Renal pelvis (tissue), 4 donors: Measurements from ENCODE around the gene ADARB2. TPM values are rescaled to one million over a fixed set of nuclear protein-coding genes. Genes with fewer than 3 reads are reported as not detected.
A peak's percentile ranks its signal among the peaks of the same experiment; 100 is the strongest.
"Not testable (repeated sequence)": the region's sequence is repeated elsewhere in the genome, so short reads cannot be mapped to it uniquely, and the experiment has no call there.

Experiments
- DNase-seq: peaks from one replicate; pipeline ENCODE4 v3.0.0-alpha.2; 2013
- polyA plus RNA-seq, 3 donors: library from polyadenylated mRNA; unstranded; fragments of 120-200 nt; gene quantifications; one replicate each; pipeline ENCODE4 v1.2.1, GENCODE V29; 2013; ENCODE audit not compliant: insufficient read length in 3 of 3

Gene ADARB2
- polyA plus RNA-seq, 3 donors: 0.62 to 3.0 (median 1.1) TPM

- no peak for DNase-seq
Measured at GRCh38 chr10:1434912-1435692, 302.2 kb downstream of the ADARB2 start.

GRCh38 chr10:1434202-1434601, 303.1 kb downstream of the ADARB2 start:
- DNase-seq: no peak

DNA sequence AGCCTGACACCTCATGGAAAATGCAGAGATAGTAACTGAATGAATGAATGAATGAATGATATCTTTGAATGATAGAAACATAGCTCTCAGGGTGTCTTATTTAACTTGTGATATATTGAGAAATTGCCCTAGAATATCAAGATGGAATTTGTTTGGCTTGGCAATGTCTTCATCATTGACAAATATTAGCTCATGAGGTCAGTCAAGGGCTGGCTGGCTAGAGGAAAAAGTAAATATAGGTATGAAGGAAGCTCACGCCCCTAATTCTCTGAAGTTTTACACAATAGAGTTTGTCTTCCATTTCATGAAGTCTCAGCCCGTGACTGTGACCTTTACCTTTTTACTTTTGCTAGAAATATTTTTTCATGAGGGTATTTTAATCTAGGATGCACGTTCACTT, 305.2 kb downstream of the ADARB2 start:
- DNase-seq: no peak

DNA sequence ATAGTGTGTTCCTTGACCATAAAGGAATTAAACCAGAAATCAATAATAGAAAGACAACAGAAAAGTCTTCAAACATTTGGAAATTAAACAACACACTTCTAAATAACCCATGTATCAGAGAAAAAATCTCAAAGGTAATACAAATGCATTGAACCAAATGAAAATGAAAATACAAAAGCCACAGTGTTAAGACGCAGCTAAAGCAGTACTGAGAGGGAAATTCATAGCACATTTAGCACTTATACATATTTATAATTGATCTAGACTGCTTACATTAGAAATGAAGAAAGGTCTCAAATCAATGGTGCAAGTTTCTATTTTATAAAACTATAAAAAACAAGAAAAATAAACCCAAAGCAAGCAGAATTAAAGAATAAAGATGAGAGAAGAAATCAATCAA, 306.1 kb downstream of the ADARB2 start:
- DNase-seq: no peak

DNA sequence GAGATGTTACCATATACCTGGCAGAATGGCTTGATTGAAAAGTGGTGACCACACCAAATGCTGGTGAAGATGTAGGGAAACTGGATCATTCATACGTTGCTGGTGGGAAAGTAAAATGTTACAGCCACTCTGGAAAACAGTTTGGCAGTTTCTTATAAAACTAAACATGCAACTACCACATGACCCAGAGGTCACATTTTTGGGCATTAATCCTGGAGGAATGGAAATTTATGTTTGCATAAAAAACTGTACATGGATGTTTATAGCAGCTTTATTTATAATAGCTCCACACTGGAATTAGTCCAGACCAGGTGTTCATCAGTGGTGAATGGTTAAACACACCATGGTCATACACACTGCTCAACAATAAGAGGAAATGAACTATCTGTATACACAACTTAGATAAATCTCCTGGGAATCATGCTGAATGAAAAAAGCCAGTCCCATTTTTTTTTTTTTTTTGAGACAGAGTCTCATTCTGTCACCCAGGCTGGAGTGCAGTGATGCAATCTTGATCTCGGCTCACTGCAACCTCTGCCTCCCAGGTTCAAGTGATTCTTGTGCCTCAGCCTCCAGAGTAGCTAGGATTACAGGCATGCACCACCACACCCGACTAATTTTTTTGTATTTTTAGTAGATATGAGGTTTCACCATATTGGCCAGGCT, 309.7 kb downstream of the ADARB2 start:
- DNase-seq: not testable (repeated sequence)

DNA sequence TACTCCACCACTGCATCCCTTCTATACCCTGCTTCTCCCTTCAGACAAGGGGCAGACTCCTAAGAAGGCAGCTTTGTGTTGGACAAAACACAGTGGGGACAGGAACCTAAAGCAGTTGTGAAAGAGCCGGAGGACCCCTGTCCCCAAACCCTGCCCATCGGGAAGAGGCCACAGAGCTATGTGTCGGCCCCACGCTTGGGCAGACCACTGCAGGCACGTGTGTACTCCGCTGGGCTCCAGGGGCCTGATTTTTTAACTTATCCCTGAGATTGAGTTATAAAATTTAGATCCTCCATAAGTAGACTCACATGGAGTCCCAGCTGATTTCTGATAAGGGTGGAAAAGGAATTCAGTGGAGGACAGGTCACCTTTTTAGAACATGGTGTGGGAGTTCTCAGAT, 310.5 kb downstream of the ADARB2 start:
- DNase-seq: no peak

GRCh38 chr10:1425879-1426278, 311.4 kb downstream of the ADARB2 start:
- DNase-seq: no peak

DNA sequence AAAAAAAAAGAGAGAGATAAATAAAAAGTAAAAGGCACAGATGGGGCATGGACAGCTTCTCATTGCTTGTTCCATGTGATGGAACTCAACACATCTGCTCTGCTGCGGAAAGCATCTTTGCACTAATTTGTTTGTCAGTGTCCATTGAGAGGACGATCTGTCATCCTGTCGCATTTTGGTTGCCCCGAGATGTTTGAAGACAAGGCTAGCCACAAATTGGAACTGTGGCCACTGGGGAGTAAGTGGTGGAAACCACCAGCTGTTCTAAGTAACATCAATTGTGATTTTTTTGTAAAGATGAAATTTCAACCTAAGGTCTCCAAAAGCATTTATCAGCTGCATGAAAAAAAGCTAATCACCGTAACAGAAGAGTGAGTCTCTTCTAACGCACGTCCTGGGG, 312.7 kb downstream of the ADARB2 start:
- DNase-seq: no peak

- no peak for DNase-seq
Measured at GRCh38 chr10:1423676-1424253, 313.6 kb downstream of the ADARB2 start.

DNA sequence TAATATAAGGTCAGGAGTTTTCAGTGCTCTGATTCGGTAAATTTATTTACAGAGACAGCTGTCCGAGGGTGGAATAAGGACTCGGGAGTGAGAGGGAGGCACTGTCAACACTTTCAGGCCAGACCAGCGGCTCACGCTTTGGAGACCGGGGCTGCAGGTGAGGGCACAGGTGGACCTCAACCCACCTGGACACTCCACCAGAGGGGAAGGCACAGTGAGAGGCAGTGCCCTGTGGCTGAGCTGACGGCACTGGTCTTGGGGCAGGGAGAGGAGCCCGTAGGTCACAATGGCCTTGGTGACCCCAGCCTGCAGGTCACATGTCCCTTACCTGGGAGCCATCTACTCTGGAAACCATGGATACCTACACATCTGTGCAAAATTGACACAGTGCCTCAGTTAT, 315.1 kb downstream of the ADARB2 start:
- DNase-seq: no peak

DNA sequence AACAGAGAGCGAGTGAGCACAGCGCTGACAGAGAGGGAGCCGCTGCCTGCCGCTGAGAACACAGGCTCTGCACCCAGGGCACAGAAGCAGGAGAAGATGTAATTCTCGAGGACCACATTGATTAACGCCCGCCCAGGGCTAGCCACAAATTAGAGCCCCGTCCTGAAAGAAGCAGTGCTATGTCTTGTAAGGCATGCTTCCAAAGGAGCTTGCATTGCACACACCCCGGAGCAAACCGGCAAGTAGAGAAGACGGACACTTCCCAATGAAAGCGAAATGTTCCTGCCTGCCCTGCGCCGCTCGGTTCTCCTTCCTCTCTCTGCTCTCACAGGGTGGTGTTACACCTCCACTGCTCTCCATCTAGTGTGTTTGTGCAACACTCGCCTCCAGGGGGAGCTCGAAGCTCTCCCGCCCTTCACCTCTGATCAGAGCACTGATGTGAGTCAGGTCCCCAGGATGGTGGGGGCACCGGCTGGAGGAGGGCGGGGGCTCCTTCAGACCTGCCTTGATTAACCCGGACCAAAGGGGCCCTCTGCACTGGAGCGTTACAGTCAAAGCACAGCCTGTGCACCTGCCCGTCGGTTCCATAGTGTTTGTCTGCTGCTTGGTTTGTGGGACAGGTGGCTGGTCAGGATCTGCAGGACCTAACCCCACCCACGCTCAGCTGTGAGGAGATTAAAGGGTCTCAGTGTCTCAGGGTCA, 316.5 kb downstream of the ADARB2 start:
- peak; percentile 76 for DNase-seq

DNA sequence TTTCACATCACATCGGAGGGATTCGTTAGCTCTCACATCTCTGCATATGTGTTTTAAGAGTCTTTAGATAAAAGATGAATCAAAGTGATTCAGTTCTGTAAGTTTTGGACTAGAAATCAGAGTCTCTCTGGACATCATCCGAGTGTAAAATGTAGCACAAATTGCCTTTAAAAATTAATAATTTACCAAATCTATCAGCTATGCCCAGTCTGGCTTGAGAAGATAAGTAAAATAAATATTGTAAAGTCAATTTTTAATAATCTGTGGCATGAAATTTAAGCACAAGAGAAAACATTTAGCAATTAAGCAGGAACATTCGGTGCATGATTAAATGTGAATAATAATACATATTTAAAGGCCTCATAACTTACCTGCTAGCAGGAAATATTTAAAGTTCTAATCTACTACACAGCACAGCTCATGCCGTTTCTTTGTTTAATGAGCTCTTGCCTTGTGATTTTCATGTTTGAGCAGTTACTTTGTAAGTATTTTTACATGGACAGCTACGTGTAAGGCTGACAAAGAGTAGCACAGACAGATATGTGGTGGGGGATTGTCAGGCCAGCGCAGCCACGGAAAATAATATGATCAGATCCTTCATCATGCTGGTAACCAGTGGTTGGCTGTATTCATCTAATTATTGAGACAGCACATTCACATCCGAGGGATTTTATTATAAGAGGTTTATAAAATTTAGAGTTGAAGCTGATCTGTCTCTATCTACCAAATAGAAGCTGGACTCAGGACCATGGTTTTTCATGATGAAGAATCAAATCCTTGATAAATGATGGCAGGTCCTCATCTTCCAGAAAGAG, 317.3 kb downstream of the ADARB2 start:
- no peak for DNase-seq

- DNase-seq: no peak
Measured at GRCh38 chr10:1418031-1418550, 319.2 kb downstream of the ADARB2 start.

DNA sequence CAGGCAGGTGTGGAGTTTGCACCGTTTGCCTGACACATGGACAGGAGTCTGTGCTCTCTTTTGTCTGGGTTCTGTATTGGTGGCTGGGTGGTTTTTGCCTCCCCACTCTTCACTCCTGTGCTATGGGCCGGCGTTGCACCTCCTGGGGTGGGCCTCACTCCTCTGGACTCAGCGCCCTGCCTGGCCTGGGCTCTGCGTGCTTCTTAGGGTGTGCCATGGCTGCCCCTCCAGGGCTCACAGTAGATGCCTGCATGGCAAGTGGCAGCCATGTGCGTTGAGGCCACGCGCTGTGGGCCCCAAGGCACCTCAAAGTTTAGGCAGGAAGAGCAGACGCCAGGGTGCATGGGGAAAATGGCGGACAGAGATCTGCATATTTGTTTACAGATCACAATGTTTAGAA, 319.8 kb downstream of the ADARB2 start:
- no peak for DNase-seq

- no peak for DNase-seq
Measured at GRCh38 chr10:1416456-1417037, 320.8 kb downstream of the ADARB2 start.

- DNase-seq: no peak
Measured at GRCh38 chr10:1414893-1415292, 322.4 kb downstream of the ADARB2 start.

DNA sequence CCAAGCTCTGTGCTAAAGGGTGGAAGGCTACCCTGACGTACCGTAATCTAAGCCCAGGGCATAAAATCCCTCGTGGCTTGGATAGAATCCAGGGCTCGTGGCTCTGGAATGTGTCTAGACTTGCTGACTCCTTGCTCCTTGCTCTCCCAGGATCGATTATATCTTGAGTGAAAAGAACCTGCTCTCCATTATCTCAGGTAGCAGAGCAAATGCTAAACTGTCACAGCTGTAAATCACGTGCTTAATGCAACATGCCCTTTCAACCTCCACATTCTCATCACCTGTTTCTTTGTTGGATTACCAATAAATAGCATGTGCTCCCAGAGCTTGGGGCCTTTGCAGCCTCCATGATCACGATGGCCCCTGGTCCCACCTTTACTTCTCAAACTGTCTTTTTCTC, 323.0 kb downstream of the ADARB2 start:
- DNase-seq: not testable (repeated sequence)

GRCh38 chr10:1413823-1414222, 323.5 kb downstream of the ADARB2 start:
- DNase-seq: no peak

DNA sequence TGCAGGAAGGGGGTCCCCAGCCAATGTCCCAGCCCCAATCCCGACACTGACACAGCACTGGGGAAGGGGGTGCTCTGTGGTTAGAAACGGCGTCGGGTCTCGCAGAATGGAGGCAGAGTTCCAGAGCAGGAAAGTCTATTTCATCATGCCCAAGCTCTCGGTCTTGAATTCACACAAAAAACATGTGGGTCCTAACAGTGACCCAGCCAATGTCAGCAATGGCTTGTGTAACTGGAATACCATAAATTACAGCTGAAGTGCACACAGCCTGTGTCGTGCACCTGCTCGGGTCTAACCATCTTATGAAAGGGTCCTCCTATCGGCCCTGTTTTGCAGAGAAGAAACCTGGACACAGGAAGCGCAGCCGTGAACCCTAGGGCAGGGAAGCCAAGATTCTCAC, 324.1 kb downstream of the ADARB2 start:
- no peak for DNase-seq

GRCh38 chr10:1412531-1413189, 324.7 kb downstream of the ADARB2 start:
- no peak for DNase-seq

- no peak for DNase-seq
Measured at GRCh38 chr10:1411956-1412355, 325.4 kb downstream of the ADARB2 start.
